HG03045 (cell line): Measurements from ENCODE around the gene AMIGO1.

ENCODE experiments used
- ATAC-seq: cut with Tn5 transposase; IDR thresholded peaks from one replicate; pipeline ENCODE4 v1.9.1; 2021; ENCODE audit warnings: mild to moderate bottlenecking, moderate library complexity; ENCODE audit not compliant: unreplicated experiment

The AMIGO1 gene, protein sequence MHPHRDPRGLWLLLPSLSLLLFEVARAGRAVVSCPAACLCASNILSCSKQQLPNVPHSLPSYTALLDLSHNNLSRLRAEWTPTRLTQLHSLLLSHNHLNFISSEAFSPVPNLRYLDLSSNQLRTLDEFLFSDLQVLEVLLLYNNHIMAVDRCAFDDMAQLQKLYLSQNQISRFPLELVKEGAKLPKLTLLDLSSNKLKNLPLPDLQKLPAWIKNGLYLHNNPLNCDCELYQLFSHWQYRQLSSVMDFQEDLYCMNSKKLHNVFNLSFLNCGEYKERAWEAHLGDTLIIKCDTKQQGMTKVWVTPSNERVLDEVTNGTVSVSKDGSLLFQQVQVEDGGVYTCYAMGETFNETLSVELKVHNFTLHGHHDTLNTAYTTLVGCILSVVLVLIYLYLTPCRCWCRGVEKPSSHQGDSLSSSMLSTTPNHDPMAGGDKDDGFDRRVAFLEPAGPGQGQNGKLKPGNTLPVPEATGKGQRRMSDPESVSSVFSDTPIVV

GRCh38 chr1:109509176-109510134 lies at the start of gene AMIGO1:
TSS of gene AMIGO1 (minus strand) at chr1:109509727. CDS start at chr1:109508912, 815 bp downstream.
- ATAC-seq = no peak

DNA sequence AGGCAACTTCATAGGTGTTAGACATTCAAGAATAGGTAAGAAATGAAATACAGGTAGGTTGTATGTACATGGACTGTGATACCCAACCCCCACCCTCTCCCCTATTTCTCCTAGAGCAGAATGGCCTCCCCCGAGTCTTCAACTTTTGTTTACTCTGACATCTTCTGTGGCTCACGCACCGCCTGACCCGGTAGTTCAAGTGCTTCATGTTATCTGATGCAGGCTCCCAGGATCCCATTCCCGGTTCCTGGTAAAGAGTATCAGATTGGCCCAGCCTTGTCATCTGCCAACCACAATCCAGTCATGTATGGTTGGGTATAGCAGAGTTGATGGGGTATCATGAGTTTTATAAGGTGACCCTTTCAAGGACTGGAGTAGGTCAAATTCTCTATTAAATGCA lies 48.0 kb upstream of the AMIGO1 start:
- no peak for ATAC-seq

DNA sequence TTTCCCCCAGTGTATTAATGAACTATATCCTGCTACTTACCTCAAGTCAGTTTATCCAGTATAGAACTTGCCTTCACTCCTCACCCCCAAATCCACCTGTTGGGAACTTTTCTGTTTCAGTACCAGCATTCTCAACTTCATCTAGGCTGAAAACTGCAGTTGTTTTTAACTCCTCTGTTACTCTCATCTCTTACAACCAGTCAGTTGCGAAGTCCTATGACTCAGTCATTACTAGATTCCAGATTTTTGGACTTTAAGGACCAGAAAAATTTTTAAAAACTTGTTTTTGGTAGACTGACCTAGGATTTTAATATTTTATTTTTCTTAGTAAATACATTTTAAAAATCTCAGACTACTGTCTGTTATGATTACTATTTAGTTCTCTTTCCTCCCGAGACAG lies 47.0 kb upstream of the AMIGO1 start:
- ATAC-seq = no peak

DNA sequence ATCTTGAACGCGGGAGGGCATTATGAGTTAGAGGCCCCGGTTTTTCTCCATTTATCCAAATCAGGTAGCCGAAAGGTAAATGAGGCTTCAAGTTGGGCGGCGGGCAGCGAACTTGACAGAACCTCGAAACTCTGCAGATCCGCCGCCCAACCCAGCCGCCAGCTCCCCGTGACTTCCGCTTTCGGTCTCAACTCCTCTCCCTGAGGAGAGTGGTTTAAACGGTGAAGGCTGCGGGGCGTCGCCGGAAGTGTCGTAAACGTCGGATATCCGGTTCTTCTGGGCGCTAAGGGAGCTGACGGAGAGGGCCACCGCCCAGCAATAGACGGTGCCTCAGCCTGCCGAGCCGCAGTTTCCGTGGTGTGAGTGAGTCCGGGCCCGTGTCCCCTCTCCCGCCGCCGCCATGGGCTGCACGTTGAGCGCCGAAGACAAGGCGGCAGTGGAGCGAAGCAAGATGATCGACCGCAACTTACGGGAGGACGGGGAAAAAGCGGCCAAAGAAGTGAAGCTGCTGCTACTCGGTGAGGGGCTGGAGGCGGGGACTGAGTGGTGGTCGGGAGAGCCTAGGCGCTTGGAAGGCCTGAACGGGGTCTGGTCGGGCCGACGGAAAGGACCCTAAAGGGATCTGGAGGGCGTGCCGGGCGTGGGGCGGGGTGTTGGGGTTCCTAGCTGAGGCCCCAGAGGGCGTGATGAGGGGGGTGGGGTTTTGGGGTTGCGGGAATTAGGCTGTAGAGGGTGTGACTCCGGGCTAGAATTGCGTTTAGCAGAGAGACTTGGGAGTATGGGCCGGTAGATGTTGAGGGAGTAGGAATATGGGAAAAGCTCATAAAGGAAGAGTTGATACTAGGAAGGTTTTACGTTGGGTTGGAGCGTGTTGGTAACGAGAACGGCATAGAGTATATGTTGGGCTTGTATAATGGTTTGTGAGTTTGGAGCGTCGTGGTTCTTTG lies 39.1 kb upstream of the AMIGO1 start, which contains the start of gene GNAI3:
Gene GNAI3, plus strand, starts transcription at position 295 of the 947 bp plus-strand sequence. Its CDS starts 106 bp downstream, at position 401.
- ATAC-seq = peak; percentile 93

DNA sequence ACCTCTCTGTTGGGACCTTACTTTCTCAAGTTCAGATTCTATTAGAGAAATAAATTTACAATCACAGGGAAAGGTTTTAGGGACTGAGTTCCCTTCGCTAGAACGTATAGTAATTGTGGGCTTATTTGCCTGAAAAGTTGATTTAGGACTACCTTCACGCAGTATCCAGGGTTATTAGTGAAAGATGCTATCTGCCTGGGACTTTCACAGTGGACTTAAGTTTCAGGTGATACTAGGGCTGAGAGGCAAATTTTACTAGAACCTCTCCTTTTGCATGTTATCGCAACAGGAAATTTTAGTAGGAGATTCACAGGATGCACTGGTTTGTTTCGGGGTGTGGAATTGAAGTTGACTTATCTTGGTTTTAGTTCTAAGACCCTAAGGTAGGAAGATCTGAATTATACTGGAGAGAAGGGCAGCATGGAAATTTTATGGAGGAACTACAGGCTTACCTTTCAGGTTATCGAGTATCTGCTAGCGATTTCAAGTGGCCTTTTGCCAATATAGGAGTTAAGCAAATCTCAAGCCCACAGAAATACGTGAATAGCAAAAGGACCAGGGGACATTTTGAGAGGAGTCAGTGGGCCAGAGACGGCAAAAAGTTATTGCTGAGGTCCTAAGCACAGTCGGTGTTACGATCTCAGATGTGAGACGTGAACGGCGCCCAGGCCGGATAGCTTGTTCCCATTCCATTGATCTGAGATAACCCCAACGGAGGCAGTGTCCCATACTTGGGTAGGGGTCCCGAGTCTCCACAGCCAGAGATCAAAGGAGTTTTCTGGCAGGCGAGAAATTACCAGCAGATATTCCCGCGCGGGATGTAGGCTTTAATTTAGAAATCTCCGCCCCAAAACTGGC lies 38.2 kb upstream of the AMIGO1 start:
- peak; percentile 8 for ATAC-seq

GRCh38 chr1:109546311-109547109 lies 37.0 kb upstream of the AMIGO1 start:
- ATAC-seq = no peak

- ATAC-seq = no peak
Measured at GRCh38 chr1:109543988-109544735, 34.6 kb upstream of the AMIGO1 start.

DNA sequence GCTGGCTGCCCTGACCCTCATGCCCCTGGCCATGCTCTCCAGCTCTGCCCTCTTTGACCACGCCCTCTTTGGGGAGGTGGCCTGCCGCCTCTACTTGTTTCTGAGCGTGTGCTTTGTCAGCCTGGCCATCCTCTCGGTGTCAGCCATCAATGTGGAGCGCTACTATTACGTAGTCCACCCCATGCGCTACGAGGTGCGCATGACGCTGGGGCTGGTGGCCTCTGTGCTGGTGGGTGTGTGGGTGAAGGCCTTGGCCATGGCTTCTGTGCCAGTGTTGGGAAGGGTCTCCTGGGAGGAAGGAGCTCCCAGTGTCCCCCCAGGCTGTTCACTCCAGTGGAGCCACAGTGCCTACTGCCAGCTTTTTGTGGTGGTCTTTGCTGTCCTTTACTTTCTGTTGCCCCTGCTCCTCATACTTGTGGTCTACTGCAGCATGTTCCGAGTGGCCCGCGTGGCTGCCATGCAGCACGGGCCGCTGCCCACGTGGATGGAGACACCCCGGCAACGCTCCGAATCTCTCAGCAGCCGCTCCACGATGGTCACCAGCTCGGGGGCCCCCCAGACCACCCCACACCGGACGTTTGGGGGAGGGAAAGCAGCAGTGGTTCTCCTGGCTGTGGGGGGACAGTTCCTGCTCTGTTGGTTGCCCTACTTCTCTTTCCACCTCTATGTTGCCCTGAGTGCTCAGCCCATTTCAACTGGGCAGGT lies 33.9 kb upstream of the AMIGO1 start:
- no peak for ATAC-seq

- ATAC-seq = no peak
Measured at GRCh38 chr1:109542657-109543056, 33.1 kb upstream of the AMIGO1 start.

DNA sequence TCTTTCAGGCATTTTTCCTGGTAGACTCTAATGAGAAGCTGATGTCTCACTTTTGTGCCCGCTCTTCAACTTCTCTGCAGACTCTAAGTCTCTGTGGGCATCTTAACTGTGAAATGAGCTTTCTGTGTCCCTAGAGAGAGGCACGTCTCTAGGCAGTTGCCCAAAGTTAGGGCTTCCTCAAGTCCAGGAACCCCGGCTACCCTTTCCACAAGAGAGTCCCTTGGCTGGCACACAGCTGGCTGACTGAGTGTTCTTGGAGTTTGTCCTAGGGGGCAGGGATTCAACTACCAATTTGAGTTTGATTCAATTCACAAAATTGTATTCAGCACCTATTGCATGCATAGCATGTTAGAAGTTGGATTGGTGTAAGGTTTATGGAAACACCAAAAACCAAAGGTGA lies 31.6 kb upstream of the AMIGO1 start:
- ATAC-seq = no peak

DNA sequence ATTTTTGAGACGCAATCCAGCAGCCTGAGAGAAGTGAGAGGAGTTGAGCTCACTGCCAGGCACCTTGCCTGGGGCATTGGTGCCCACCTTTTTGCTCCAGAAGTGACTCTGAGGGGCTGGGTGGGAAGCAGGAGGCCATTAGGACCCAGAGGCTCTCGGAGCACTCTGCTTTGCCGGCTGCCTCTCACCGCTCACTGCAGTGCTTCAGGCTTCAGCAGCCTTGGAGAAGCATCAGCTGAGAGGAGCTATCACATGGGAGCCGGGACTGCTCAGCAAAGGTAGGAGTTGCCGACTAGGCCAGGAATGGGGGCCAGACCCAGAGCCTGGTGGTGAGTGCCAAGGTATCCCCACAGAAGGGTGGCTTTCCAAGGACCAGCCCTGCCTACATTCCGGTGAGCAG lies 30.1 kb upstream of the AMIGO1 start, which contains the start of gene GPR61:
Gene GPR61, plus strand, starts transcription at position 197 of the 400 bp plus-strand sequence. CDS start 3,151 bp downstream, outside the sequence.
- ATAC-seq = no peak

GRCh38 chr1:109538827-109539555 lies 29.5 kb upstream of the AMIGO1 start:
- no peak for ATAC-seq

DNA sequence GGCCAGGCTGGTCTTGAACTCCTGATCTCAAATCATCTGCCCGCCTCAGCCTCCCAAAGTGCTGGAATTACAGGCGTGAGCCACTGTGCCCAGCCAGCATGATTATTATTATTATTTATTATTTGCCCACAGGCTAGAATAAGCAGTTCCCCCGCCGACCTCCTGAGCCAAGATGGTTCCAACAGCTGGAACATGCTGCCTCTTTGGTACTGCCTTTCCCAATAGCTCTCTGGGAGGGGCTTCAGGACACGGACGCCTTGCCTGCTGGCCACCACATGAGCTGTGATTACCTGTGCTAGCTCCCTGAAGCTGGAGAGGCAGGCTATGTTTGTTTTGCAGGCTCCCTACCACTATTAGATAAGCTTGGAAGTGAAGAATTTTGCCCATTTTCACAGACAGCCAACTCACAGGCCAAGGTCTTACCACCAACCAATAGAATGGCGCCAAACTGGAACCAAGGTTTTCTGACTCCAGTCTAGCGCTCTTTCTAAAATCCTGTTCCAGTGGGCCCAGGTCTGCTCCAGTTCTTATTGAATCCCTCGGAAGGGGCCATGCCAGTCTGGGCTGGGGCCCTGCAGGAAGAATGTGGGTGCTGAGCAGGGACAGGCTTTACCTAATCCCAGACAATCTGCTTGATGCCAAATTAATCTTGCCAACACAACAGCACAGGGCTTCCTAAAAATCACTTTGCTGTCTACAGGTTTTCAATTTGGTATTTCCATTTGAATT lies 28.1 kb upstream of the AMIGO1 start:
- no peak for ATAC-seq

DNA sequence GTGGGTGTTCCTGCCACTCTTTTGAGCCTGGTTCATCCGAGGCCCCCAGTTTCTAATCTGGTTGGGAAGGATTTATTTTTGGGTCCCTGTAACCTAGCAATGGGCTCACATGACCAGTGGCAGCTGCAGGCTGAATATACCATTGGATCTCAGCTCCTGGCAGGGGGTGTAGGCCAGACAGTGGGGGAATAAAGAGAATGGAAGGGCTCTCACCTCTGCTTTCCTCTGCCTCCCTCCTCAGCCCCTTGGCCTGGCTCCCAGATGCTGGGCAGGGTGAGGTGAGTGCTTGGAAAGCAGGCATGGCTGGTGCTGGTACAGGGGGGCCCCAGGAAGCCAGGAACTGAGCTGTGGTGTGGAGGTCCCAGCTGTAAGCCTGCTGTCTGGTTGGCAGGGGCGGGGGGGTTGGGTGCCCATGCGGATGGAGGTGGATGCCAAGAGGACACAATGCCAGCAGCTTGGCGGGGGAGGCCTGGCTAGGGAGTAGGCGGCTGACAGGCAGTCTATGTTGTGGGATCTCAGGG lies 26.5 kb upstream of the AMIGO1 start:
- no peak for ATAC-seq

DNA sequence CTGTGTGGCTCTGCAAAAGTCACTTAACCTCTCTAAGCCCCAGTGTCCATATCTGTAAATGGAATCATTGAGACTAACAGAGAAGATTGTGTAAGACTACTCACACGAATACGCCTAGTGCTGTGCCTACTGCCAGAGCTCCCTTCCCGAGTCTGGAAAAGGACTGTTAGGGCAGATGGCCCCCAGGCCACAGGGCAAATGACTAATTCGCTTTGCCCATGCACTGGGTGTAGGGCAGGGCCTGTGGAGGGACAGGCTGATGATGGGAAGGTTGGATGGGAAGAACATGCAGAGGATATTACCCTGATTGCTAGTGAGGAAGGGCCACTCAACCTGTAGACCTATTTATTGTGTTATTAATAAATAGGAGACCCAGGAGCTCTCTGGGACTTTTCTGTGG lies 26.0 kb upstream of the AMIGO1 start:
- ATAC-seq = no peak
